ENCODE results near the gene ADAM33. TPM values are rescaled to one million over a fixed set of nuclear protein-coding genes. Genes with fewer than 3 reads are reported as not detected.

Gene ADAM33
- total RNA-seq, 1 donor from 2014 or later = 11.0 TPM

- peaks cover 45% of the 10 kb centered on the region for H3K27me3 ChIP-seq
These were observed 6.6 kb downstream of the ADAM33 start for GRCh38 chr20:3674995-3675900.

GRCh38 chr20:3674447-3674846 lies 7.4 kb downstream of the ADAM33 start:
- no peak overlapping the region for H3K27ac ChIP-seq
- H3K4me3 ChIP-seq = no peak overlapping the region
- peaks cover 41% of the 10 kb centered on the region for H3K27me3 ChIP-seq
- no peak for ATAC-seq
- H3K36me3 ChIP-seq = no peaks in the 10 kb centered on the region
- H3K9me3 ChIP-seq = no peaks in the 10 kb centered on the region
- intact Hi-C loops (cut with DNase I) = no loop called here
- no peak for DNase-seq
- TF ChIP-seq CTCF (IDR thresholded peaks at IDR 0.05) = no peak
- peaks cover 5% of the 10 kb centered on the region for H3K4me1 ChIP-seq

More at GRCh38 chr20:3674995-3675900, 6.6 kb downstream of the ADAM33 start:
- TF ChIP-seq CTCF (IDR thresholded peaks at IDR 0.05) = no peak
- no peak overlapping the region for H3K27ac ChIP-seq
- H3K9me3 ChIP-seq = no peaks in the 10 kb centered on the region
- ATAC-seq (no peak), DNase-seq (no peak)
- peaks cover 5% of the 10 kb centered on the region for H3K4me1 ChIP-seq
- no peak overlapping the region for H3K4me3 ChIP-seq
- intact Hi-C loops (cut with DNase I) = loop anchor here (5.0 kb wide), 1 partner anchor 37 kb away; the partner anchor contains the start of gene SIGLEC1
- H3K36me3 ChIP-seq = no peaks in the 10 kb centered on the region

- Histone ChIP-seq H3K36me3 (no peaks in the 10 kb centered on the region), H3K27ac (no peak overlapping the region), H3K4me3 (no peak overlapping the region), H3K4me1 (peaks cover 5% of the 10 kb centered on the region), H3K9me3 (no peaks in the 10 kb centered on the region), H3K27me3 (peaks cover 41% of the 10 kb centered on the region)
- DNase-seq (no peak), ATAC-seq (no peak)
- intact Hi-C loops (cut with DNase I) = no loop called here
- no peak for TF ChIP-seq CTCF (IDR thresholded peaks at IDR 0.05)
These were observed 8.4 kb downstream of the ADAM33 start for GRCh38 chr20:3673221-3674070.

GRCh38 chr20:3672547-3673171 lies 9.2 kb downstream of the ADAM33 start:
- no peak for TF ChIP-seq CTCF (IDR thresholded peaks at IDR 0.05)
- Histone ChIP-seq H3K9me3 (no peaks in the 10 kb centered on the region), H3K4me1 (peaks cover 5% of the 10 kb centered on the region), H3K4me3 (no peak overlapping the region), H3K36me3 (no peaks in the 10 kb centered on the region), H3K27me3 (peaks cover 41% of the 10 kb centered on the region), H3K27ac (no peak overlapping the region)
- intact Hi-C loops (cut with DNase I) = no loop called here
- ATAC-seq (no peak), DNase-seq (no peak)

GRCh38 chr20:3671986-3672546 lies 9.7 kb downstream of the ADAM33 start:
- Histone ChIP-seq H3K27ac (no peak overlapping the region), H3K4me1 (peaks cover 5% of the 10 kb centered on the region), H3K36me3 (no peaks in the 10 kb centered on the region), H3K27me3 (peaks cover 41% of the 10 kb centered on the region), H3K4me3 (no peak overlapping the region), H3K9me3 (no peaks in the 10 kb centered on the region)
- ATAC-seq = no peak
- no peak for DNase-seq
- intact Hi-C loops (cut with DNase I) = no loop called here
- TF ChIP-seq CTCF (IDR thresholded peaks at IDR 0.05) = no peak

All from upper lobe of right lung (tissue), 1 donor.